HG03342 (cell line): ENCODE measurements around the gene AIG1.
"Not testable (repeated sequence)": the region's sequence is repeated elsewhere in the genome, so short reads cannot be mapped to it uniquely, and the experiment has no call there.

Source experiments
- ATAC-seq: cut with Tn5 transposase; IDR thresholded peaks from one replicate; pipeline ENCODE4 v1.9.1; 2021; ENCODE audit warnings: mild to moderate bottlenecking, moderate library complexity; ENCODE audit not compliant: unreplicated experiment

The AIG1 gene

GRCh38 chr6:143055891-143056290 is 4.8 kb upstream of the AIG1 start:
- ATAC-seq = no peak

- no peak for ATAC-seq
Observed at GRCh38 chr6:143058987-143059386, 1.7 kb upstream of the AIG1 start.

GRCh38 chr6:143059663-143060353 is 881 bp upstream of the AIG1 start:
- no peak for ATAC-seq

- ATAC-seq = peak; percentile 68
Observed at GRCh38 chr6:143060354-143060805, 309 bp upstream of the AIG1 start.

GRCh38 chr6:143061597-143062385 is 1.1 kb downstream of the AIG1 start:
- ATAC-seq = peak; percentile 3

GRCh38 chr6:143062551-143062950 is 1.9 kb downstream of the AIG1 start:
- no peak for ATAC-seq

- no peak for ATAC-seq
Observed at GRCh38 chr6:143063631-143064030, 2.9 kb downstream of the AIG1 start.

- no peak for ATAC-seq
Observed at GRCh38 chr6:143064271-143064670, 3.6 kb downstream of the AIG1 start.

GRCh38 chr6:143064951-143065683 is 4.4 kb downstream of the AIG1 start:
- no peak for ATAC-seq

- ATAC-seq = no peak
Observed at GRCh38 chr6:143068001-143068400, 7.3 kb downstream of the AIG1 start.

GRCh38 chr6:143074101-143074500 is 13.4 kb downstream of the AIG1 start:
- ATAC-seq = no peak

- no peak for ATAC-seq
Observed at GRCh38 chr6:143074670-143075318, 14.1 kb downstream of the AIG1 start.

- ATAC-seq = no peak
Observed at GRCh38 chr6:143078468-143079324, 18.0 kb downstream of the AIG1 start.

- no peak for ATAC-seq
Observed at GRCh38 chr6:143079325-143079640, 18.6 kb downstream of the AIG1 start.

- not testable (repeated sequence) for ATAC-seq
Observed at GRCh38 chr6:143082274-143082673, 21.6 kb downstream of the AIG1 start.

- not testable (repeated sequence) for ATAC-seq
Observed at GRCh38 chr6:143084019-143084418, 23.3 kb downstream of the AIG1 start.

- not testable (repeated sequence) for ATAC-seq
Observed at GRCh38 chr6:143087335-143087734, 26.6 kb downstream of the AIG1 start.

- ATAC-seq = no peak
Observed at GRCh38 chr6:143087856-143088255, 27.2 kb downstream of the AIG1 start.

GRCh38 chr6:143090314-143091044 is 29.8 kb downstream of the AIG1 start:
- ATAC-seq = no peak

GRCh38 chr6:143092768-143093167 is 32.1 kb downstream of the AIG1 start:
- no peak for ATAC-seq
